ENCODE results near the gene MXI1. TPM values are rescaled to one million over a fixed set of nuclear protein-coding genes. Genes with fewer than 3 reads are reported as not detected.

MXI1 gene
- total and polyA plus RNA-seq, 4 donors: 9.6 to 52.0 (median 14.2) TPM

DNA sequence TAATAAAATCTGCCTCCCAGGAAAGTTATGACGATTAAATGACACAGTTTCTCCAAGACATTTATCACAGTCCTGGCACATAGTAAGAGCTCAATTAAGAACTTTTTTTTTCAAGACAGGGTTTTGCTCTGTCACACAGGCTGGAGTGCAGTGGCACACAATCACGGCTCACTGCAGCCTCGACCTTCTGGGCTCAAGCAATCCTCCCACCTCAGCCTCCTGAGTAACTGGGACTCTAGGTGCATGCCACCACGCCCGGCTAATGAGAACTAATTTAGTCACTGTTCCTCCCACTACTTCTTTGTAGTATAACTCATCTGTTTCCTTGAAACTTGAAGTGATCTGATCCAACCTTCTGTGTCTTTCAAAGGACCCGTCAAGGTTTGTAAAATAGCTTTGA lies 42.2 kb upstream of the MXI1 start:
- no peak overlapping the region for H3K4me3 ChIP-seq (ENCODE audit: low read depth in 1 of 3, low read length in 3 of 3)
- no peak overlapping the region for H3K27ac ChIP-seq (ENCODE audit: low read depth in 1 of 2, low read length in 2 of 2)
- H3K9ac ChIP-seq (ENCODE audit: low read depth in 1 of 2, low read length in 2 of 2): no peak overlapping the region
- no peak for DNase-seq (ENCODE audit: low spot score)
- no peaks in the 10 kb centered on the region for H3K4me1 ChIP-seq (ENCODE audit: control insufficient read depth in 4 of 4, insufficient read depth in 4 of 4, low read length in 3 of 4)
- TF ChIP-seq EGR1 (IDR thresholded peaks at IDR 0.05; ENCODE audit: low read depth in 2 of 2) (no peak), YY1 (IDR thresholded peaks at IDR 0.05) (no peak), TAF1 (conservative IDR thresholded peaks at IDR 0.05) (no peak), SP1 (IDR thresholded peaks at IDR 0.05) (no peak), FOXA2 (IDR thresholded peaks at IDR 0.05) (no peak)
- TF ChIP-seq, protein P1, sequence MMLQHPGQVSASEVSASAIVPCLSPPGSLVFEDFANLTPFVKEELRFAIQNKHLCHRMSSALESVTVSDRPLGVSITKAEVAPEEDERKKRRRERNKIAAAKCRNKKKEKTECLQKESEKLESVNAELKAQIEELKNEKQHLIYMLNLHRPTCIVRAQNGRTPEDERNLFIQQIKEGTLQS (IDR thresholded peaks at IDR 0.05): no peak
- TF ChIP-seq, protein P2, sequence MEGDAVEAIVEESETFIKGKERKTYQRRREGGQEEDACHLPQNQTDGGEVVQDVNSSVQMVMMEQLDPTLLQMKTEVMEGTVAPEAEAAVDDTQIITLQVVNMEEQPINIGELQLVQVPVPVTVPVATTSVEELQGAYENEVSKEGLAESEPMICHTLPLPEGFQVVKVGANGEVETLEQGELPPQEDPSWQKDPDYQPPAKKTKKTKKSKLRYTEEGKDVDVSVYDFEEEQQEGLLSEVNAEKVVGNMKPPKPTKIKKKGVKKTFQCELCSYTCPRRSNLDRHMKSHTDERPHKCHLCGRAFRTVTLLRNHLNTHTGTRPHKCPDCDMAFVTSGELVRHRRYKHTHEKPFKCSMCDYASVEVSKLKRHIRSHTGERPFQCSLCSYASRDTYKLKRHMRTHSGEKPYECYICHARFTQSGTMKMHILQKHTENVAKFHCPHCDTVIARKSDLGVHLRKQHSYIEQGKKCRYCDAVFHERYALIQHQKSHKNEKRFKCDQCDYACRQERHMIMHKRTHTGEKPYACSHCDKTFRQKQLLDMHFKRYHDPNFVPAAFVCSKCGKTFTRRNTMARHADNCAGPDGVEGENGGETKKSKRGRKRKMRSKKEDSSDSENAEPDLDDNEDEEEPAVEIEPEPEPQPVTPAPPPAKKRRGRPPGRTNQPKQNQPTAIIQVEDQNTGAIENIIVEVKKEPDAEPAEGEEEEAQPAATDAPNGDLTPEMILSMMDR (IDR thresholded peaks at IDR 0.05; ENCODE audit: low read depth, low read length, missing input control): no peak
- TF ChIP-seq, protein P3, sequence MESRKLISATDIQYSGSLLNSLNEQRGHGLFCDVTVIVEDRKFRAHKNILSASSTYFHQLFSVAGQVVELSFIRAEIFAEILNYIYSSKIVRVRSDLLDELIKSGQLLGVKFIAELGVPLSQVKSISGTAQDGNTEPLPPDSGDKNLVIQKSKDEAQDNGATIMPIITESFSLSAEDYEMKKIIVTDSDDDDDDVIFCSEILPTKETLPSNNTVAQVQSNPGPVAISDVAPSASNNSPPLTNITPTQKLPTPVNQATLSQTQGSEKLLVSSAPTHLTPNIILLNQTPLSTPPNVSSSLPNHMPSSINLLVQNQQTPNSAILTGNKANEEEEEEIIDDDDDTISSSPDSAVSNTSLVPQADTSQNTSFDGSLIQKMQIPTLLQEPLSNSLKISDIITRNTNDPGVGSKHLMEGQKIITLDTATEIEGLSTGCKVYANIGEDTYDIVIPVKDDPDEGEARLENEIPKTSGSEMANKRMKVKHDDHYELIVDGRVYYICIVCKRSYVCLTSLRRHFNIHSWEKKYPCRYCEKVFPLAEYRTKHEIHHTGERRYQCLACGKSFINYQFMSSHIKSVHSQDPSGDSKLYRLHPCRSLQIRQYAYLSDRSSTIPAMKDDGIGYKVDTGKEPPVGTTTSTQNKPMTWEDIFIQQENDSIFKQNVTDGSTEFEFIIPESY (IDR thresholded peaks at IDR 0.05): no peak
- no peaks in the 10 kb centered on the region for H3K36me3 ChIP-seq (ENCODE audit: control insufficient read depth in 4 of 4, insufficient read depth in 3 of 4, low read depth in 1 of 4, low read length in 3 of 4)
- H3K9me3 ChIP-seq (ENCODE audit: control insufficient read depth in 4 of 4, low read length in 3 of 4): no peaks in the 10 kb centered on the region
- 76% methylated on average over 6 of the region's 6 CpGs for WGBS
- peaks cover 0 to 5% (median 0%) of the 10 kb centered on the region in 4 donors for H3K27me3 ChIP-seq (ENCODE audit: control insufficient read depth in 4 of 4, insufficient read depth in 4 of 4, low read length in 3 of 4)

DNA sequence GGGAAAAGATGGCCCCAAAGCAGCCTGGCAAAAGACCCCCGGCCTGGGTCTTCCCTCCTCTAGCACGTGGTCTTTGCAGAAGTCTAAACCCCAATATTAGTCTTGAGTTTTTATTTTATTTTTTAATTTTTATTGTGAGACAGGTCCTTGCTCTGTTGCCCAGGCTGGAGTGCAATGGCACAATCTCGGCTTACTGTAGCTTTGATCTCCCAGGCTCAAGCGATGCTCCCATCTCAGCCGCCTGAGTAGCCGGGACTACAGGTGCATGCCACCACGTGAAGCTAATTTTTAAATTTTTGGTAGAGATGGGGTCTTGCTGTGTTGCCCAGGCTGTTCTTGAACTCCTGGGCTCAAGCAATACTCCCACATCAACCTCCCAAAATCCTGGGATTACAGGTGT lies 40.3 kb upstream of the MXI1 start:
- no peak for DNase-seq (ENCODE audit: low spot score)
- Histone ChIP-seq H3K4me3 (ENCODE audit: low read depth in 1 of 3, low read length in 3 of 3) (no peak overlapping the region), H3K36me3 (ENCODE audit: control insufficient read depth in 4 of 4, insufficient read depth in 3 of 4, low read depth in 1 of 4, low read length in 3 of 4) (no peaks in the 10 kb centered on the region), H3K27ac (ENCODE audit: low read depth in 1 of 2, low read length in 2 of 2) (no peak overlapping the region), H3K4me1 (ENCODE audit: control insufficient read depth in 4 of 4, insufficient read depth in 4 of 4, low read length in 3 of 4) (no peaks in the 10 kb centered on the region), H3K27me3 (ENCODE audit: control insufficient read depth in 4 of 4, insufficient read depth in 4 of 4, low read length in 3 of 4) (peaks cover 0 to 5% (median 0%) of the 10 kb centered on the region in 4 donors), H3K9ac (ENCODE audit: low read depth in 1 of 2, low read length in 2 of 2) (no peak overlapping the region), H3K9me3 (ENCODE audit: control insufficient read depth in 4 of 4, low read length in 3 of 4) (no peaks in the 10 kb centered on the region)
- 95% methylated on average over 7 of the region's 7 CpGs for WGBS
- TF ChIP-seq RXRA (IDR thresholded peaks at IDR 0.05) (no peak), TAF1 (conservative IDR thresholded peaks at IDR 0.05) (no peak), RAD21 (IDR thresholded peaks at IDR 0.05) (no peak), NR2F2 (IDR thresholded peaks at IDR 0.05) (no peak), JUND (IDR thresholded peaks at IDR 0.05) (no peak), GABPA (IDR thresholded peaks at IDR 0.05 in 1 of 2, conservative IDR thresholded peaks at IDR 0.05 in 1 of 2) (no peak), FOXA2 (IDR thresholded peaks at IDR 0.05) (no peak), SP1 (IDR thresholded peaks at IDR 0.05) (no peak), HNF4G (IDR thresholded peaks at IDR 0.05) (no peak), FOXA1 (IDR thresholded peaks at IDR 0.05) (no peak), YY1 (IDR thresholded peaks at IDR 0.05) (no peak)
- TF ChIP-seq, protein P3 (IDR thresholded peaks at IDR 0.05): no peak
- TF ChIP-seq, protein P4, sequence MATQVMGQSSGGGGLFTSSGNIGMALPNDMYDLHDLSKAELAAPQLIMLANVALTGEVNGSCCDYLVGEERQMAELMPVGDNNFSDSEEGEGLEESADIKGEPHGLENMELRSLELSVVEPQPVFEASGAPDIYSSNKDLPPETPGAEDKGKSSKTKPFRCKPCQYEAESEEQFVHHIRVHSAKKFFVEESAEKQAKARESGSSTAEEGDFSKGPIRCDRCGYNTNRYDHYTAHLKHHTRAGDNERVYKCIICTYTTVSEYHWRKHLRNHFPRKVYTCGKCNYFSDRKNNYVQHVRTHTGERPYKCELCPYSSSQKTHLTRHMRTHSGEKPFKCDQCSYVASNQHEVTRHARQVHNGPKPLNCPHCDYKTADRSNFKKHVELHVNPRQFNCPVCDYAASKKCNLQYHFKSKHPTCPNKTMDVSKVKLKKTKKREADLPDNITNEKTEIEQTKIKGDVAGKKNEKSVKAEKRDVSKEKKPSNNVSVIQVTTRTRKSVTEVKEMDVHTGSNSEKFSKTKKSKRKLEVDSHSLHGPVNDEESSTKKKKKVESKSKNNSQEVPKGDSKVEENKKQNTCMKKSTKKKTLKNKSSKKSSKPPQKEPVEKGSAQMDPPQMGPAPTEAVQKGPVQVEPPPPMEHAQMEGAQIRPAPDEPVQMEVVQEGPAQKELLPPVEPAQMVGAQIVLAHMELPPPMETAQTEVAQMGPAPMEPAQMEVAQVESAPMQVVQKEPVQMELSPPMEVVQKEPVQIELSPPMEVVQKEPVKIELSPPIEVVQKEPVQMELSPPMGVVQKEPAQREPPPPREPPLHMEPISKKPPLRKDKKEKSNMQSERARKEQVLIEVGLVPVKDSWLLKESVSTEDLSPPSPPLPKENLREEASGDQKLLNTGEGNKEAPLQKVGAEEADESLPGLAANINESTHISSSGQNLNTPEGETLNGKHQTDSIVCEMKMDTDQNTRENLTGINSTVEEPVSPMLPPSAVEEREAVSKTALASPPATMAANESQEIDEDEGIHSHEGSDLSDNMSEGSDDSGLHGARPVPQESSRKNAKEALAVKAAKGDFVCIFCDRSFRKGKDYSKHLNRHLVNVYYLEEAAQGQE (IDR thresholded peaks at IDR 0.05): no peak
- TF ChIP-seq, protein P1 (IDR thresholded peaks at IDR 0.05): no peak
- TF ChIP-seq, protein P5, sequence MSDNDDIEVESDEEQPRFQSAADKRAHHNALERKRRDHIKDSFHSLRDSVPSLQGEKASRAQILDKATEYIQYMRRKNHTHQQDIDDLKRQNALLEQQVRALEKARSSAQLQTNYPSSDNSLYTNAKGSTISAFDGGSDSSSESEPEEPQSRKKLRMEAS (IDR thresholded peaks at IDR 0.05): no peak
